GM12873 (cell line): Measurements from ENCODE around the gene GFRA1.

Source experiments
- TF ChIP-seq, protein P1 (sequence below): IDR thresholded peaks from 2 replicates; pipeline ENCODE4 v1.5.1; 2012; ENCODE audit warnings: low read depth, mild to moderate bottlenecking, moderate library complexity, low read length, control low read depth; ENCODE audit not compliant: insufficient read depth; ENCODE audit errors: missing control alignments

The GFRA1 gene

DNA sequence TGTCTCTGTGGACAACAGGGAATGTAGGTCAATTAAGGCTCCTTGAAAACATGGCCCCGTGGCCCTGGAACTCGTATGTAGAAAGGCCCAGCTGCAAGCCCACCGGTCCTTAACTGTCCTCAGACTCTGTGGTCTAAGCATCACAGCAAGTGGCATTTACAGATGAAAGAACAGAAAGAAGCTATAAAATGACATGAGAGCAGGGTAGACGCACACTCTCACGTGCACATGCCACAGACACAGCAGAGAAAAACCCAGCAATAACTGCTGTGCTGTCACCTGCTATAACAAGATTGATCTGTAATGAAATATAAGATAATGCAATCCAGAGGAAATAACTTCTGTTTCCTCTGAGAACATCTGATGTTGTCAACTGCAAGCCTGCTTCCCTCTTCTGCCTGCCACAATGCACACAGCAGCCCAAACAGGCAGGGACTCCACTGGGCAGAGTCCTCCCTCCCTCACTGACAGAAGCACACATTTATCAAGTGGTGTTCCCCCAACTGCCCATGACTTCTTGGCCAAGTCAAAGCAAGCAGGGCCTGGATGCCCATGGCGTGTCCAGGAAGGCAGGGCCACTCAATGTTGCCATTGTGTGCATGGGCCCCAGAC, 63.9 kb downstream of the GFRA1 start:
- TF ChIP-seq, protein P1, sequence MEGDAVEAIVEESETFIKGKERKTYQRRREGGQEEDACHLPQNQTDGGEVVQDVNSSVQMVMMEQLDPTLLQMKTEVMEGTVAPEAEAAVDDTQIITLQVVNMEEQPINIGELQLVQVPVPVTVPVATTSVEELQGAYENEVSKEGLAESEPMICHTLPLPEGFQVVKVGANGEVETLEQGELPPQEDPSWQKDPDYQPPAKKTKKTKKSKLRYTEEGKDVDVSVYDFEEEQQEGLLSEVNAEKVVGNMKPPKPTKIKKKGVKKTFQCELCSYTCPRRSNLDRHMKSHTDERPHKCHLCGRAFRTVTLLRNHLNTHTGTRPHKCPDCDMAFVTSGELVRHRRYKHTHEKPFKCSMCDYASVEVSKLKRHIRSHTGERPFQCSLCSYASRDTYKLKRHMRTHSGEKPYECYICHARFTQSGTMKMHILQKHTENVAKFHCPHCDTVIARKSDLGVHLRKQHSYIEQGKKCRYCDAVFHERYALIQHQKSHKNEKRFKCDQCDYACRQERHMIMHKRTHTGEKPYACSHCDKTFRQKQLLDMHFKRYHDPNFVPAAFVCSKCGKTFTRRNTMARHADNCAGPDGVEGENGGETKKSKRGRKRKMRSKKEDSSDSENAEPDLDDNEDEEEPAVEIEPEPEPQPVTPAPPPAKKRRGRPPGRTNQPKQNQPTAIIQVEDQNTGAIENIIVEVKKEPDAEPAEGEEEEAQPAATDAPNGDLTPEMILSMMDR, result no peak

DNA sequence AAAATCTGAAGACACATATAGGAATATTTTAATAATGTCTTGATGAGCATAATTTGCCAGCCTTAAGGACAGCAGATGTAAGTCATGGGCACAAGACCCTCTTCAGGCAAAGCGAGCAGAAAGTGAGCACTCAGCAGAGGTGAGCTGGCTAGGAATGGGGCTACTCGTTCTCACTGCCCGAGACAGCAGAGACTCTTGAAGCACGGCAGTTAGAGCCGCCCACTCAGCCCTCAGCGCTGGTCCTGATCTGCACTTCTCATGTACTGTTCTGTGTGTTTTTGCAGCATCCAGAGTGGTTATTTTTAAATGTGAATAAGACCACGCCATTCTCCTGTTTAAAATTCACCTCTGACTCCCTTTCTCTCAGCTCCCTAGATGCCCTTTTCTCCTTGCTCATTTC, 65.3 kb downstream of the GFRA1 start:
- TF ChIP-seq, protein P1, result no peak

DNA sequence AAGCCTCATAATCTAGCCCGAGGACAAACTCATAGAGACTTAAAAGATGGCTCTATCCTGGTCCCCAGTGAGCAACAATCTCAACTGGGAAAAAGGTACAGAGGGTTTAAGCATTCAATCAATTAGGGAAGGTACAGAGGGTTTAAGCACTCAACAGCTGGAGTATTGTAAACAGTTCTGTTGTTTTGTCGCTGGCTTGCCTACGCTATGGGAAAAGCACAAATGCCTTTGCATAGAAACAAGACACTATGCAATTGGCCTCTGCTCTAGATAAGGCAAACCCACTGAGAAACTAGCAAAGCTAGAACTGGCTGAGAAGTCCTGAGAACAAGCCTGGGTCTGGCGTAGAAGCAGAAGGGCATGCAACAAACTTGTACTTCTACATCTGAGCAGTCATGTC, 69.3 kb downstream of the GFRA1 start:
- TF ChIP-seq, protein P1, result no peak

DNA sequence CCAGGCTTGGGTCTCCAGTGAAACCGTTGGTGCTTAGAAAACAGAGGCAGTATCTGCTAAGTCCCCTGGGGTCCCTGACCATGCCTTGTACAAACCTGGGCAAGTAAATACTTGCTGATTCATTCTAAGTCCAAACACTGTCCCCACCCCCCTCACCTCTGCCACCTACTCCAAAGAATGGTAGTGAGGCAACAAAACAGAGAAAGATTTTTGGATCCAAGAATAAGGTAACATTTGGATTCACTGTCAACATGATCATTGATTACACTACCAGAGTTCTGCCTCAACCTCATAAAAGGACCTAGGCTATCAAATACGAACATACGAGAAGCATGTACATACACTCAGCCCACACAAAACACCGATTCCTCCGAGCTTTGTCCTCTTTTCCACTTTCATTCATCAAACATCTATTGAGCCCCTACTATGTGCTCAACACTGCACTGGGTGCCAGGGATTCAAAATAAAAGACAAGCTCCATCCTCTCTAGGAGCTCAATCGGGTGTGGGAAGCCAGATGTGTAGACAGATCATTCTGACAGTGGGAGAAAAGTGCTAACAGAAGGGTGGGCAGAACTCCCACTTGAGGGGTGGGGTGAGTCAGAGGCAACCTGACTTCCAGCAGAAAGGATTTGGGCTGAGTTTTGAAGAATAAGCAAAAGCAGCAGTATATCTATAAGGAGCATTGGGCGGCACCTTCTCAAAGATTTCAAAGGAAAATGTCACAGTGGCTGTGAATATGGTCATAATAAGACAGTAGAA, 71.2 kb downstream of the GFRA1 start:
- TF ChIP-seq, protein P1, result no peak

DNA sequence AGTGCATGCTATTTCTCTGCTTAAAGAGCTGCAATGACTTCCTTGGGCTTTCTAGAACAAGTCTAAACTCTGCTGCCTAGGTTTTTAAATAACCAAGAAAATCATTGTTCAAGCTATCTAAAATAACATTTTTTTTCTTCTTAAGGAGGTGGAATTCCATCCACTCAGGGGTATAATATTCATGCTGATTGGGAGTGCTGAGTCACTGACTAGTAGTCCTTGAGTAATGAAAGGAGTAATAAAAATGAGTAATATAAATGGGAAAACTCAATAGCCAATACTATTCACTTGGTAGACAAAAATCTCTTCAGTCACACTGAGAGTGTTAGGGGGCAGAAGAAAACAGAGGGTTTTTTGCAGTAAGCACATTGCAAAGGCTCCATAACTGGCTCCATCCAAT, 72.0 kb downstream of the GFRA1 start:
- TF ChIP-seq, protein P1, result no peak

DNA sequence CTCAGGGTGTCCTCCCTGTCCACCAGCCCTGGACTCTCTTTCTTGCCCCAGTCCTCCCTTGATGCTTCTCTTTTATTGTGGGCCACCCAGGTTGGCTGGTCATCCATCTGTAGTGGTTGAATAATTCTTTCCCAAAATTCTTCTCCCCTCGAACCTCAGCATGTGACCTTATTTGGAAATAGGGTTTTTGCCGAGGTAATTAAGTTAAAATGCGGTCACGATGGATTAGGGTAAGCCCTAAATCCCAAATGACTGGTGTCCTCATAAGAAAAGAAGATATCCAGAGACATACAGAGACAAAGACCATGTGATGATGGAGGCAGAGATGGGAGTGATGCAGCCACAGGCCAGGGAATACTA, 74.3 kb downstream of the GFRA1 start:
- TF ChIP-seq, protein P1, result no peak

DNA sequence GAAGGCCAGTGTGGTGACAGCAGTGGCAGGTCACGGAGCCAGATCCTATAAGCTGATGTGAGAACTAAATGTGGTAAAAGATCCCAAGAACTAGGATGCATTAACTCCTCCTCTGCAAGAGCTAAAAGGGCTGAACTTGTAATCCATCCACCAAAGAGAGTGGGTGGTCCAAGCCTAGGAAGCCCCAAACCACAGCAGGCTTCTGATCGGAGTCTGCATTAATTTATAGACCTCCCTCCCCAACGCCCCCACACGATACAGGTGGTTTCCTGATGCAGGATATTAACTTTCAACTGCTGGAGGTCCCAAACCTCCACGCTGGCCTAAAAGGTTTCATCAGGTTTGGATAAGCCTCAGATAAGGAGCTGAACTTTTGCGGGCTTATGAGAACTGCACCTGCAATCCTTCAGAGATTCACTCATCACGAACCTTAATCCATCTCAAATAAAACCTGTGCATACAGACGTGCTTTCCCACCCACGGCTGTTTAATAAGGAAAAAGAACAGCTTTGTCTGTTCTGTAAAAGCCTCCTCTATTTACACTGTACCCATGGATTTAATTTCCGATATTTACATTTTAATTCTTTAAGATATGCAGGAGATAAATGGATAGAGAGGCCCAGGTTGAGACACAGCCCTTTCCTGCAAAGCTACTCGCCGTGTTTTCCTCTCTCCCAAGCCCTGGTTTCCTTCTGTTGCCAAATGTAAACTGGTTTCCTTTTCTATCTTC, 74.9 kb downstream of the GFRA1 start:
- TF ChIP-seq, protein P1, result no peak
